ENCODE results near the gene PRAME. TPM values are rescaled to one million over a fixed set of nuclear protein-coding genes. Genes with fewer than 3 reads are reported as not detected.

The PRAME gene
- total RNA-seq: not detected in 2 replicates

GRCh38 chr22:22558972-22559603 lies at the start of gene PRAME:
PRAME (minus strand) TSS chr22:22559265; CDS start chr22:22556832, 2,433 bp downstream.

DNA sequence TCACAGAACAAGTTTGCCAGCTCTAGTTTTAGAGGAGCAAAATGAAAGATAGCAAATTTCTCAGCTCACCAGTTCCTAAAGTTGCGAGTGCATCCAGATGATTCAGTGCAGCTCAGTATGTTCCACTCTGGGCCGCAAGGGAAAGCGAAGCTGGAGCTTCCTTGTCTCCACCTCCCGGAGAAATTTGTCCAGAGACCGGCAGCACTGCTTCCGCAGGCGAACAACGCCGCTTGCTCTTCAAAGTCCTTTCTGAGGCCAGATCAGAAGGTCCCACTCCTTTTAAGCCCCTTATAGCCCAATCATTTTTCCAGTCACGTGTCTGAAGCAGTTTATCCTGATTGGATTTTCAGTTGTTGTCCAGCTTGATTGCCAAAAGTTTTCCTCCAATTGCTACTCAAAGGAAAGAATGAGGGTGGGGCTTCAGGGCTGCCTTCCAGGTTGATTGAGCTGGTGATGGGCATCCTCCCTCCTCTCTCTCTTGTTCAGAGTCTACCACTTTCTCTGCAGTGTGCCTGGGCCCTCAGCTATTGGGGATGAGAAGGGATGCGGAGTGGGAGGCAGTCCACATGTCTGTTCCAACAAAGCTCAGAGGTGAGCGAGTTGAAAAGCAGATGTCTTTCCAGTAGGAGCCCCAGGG lies 38.9 kb downstream of the PRAME start, which contains the start of gene ZNF280A:
Gene ZNF280A (minus strand): TSS at position 251 of the 637 bp plus-strand sequence. CDS start 4,640 bp downstream, outside the sequence.

DNA sequence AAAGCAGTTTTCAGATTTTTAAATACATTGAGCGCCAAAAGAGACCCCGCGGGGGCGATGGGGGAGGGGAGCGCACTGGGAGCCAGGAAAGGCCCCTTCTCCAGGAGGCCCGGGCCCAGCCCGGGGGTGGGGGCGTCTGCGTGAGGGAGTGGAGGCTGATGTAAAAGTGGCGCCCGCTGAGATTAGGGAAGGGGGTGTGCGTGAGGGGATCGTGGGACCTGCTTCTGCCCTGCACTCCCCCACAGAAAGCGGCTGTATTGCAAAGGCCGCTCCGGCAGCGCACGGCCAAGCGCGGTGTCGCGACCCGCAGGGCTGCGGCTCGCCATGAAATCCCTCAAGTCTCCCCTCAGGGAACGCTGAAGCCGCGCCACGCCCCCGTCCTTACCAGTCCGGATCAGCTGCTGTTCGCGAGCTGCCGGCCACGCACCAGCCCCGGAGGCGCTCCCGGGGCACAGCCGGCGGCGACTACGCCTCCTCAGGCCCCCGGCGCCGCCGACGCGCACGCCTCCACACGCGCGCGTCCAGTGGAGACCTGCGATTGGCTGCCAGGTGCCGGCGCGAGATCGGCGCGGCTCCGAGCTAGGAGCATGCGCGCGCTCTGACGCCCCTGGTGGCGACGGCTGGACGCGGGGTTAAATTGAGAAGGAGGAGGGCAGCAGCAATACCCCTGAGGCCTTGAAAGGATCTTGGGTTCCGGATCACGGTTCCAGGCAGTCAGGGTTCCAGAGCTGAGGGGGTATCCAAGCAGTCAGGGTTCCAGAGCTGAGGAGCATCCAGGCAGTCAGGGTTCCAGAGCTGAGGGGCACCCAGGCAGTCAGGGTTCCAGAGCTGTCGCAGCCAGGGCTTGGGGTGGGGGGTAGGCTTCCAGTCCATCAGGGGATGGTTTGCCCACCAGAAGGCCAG lies 50.5 kb downstream of the PRAME start, which contains the start of gene ZNF280B:
Gene ZNF280B (minus strand): TSS at position 469 of the 903 bp plus-strand sequence. CDS start 19,344 bp downstream, outside the sequence.

Other genes with a start within 250 kb of the PRAME start
- under 0.01 and 0.64 TPM in 2 replicates for gene ZNF280B, start 50.5 kb downstream of the PRAME start, total RNA-seq
- gene ZNF280A, start 39.0 kb downstream of the PRAME start, total RNA-seq: under 0.01 TPM in 1 of 2 replicates, not detected in the other
- gene GGTLC2, start 85.3 kb upstream of the PRAME start, total RNA-seq: not detected in 2 replicates